HG02870 (cell line): ENCODE results near the gene SPPL3.
A peak's percentile ranks its signal among the peaks of the same experiment; 100 is the strongest.

Source experiments
- ATAC-seq: cut with Tn5 transposase; IDR thresholded peaks from one replicate; pipeline ENCODE4 v1.9.1; 2021; ENCODE audit warnings: mild to moderate bottlenecking, moderate library complexity; ENCODE audit not compliant: unreplicated experiment

Gene SPPL3

DNA sequence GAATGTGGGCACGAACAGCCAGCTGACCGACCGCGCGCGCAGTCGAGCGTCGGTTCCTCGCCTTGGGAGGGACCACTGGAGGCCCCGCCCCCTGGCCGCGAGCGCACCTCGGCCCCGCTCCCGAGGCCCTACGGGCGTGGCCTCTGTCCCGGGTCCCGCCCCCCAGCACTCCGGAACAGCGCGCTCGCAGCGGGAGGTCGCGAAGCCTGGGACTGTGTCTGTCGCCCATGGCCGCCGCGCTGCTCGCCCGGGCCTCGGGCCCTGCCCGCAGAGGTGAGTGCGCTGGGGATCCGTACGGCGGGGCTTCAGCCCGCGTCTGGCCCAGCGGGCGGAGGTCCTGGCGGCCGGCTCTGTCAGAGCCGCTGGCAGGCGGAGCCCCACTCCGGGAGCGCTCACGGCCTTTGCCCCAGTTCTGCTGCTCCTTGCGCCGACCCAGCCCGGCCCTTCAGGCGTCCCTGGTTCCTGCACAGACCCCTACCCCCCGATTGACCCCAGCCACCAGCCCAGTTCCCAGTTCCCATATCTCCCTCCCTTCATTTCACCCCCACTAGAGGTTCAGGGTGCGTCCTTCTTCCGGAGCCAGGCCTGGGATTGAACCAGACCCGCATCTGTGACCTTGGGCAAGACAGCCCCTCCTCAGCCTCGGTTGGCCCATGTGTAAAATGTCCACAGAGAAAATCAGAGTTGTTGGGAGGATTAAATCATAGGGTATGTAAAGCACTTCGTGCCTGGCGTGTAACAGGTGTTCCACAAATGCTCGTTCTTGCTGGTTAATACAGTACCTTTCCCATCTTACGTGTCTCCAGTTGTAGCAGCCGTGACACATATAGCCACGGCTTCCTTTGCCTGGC lies 178.3 kb downstream of the SPPL3 start, which contains the start of gene ACADS:
Gene ACADS (plus strand): TSS at position 168 of the 851 bp plus-strand sequence. CDS start 60 bp downstream, at position 228.
- peak; percentile 92 for ATAC-seq

- no peak for ATAC-seq
Measured at GRCh38 chr12:120725151-120725658, 179.0 kb downstream of the SPPL3 start.

- no peak for ATAC-seq
Measured at GRCh38 chr12:120724720-120725119, 179.4 kb downstream of the SPPL3 start.

GRCh38 chr12:120722784-120723183 lies 181.4 kb downstream of the SPPL3 start:
- ATAC-seq = no peak

DNA sequence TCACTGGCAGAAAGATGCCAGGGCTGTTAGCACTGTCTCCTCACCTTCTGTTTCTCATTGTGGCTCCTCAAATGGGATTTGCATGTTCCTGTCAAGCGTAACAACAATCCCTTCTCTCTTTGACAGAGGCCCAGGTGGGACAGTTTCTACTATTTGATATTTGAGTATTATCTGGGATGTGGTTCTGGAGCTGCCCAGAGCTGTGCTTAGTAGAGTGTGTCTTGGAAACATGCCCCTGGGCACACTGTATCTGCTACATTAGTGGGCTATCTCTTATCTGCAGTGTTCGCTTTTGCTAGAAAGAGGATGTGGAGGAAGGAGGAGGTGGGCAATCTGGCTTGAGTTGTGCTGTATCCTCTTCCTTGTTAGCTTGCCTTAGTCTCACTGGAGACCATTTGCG lies 182.3 kb downstream of the SPPL3 start:
- ATAC-seq = no peak

- ATAC-seq = no peak
Measured at GRCh38 chr12:120720987-120721801, 183.0 kb downstream of the SPPL3 start.

GRCh38 chr12:120720234-120720986 lies 183.7 kb downstream of the SPPL3 start:
- ATAC-seq = no peak

- ATAC-seq = no peak
Measured at GRCh38 chr12:120719496-120720233, 184.5 kb downstream of the SPPL3 start.

DNA sequence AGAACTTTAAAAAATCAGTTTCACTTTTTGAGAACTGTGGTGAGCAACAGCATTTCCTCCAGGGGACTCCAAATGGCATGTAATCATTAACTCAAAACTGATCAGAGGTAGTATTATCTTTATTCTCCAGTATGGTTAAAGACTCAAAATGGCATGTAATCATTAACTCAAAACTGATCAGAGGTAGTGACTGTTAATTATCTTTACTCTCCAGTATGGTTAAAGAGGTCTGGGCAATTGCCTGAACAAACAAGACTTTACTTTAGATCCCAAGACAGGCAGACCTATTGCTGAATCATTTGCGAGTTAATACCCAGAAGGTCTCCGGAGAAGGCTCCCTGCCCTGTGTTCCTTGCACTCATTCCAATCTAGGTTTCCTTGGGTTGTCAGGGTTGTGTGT lies 185.1 kb downstream of the SPPL3 start:
- ATAC-seq = no peak

DNA sequence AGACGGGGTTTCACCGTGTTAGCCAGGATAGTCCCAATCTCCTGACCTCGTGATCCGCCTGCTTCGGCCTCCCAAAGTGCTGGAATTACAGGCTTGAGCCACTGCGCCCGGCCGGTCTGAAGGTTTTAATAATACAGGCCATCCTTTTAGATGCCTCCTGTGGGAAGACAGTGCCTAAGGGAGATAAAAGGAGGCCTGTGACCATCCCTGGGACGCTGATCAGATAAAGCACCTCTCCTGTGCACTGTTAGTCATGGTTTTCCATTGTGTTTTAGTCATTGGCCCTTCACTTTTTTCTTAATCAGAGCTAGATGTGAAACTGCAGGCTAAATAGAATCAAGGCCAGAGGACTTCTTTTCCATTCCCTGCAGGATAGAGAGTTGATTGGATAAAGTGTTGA lies 186.1 kb downstream of the SPPL3 start:
- no peak for ATAC-seq

- no peak for ATAC-seq
Measured at GRCh38 chr12:120713861-120714482, 190.2 kb downstream of the SPPL3 start.

DNA sequence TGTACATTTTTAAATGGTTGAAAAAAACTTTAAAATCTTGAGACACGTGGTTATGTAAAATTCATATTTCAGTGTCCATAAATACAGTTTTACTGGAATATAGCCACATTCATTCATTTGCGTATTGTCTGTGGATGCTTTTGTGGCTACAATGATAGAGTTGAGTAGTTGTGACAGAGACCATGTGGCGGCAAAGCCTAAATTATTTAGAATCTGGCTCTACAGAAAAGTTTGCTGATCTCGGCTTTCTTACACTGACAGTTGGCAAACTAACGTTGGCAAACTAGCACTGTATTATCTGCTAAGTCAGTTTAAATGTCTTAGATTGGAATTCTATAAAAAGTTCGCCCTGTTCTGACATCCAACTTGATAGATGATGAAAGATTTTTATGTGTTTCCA lies 191.5 kb downstream of the SPPL3 start:
- ATAC-seq = no peak
